HS-5 (cell line): Measurements from ENCODE around the gene SP3.

Source experiments
- DNase-seq: peaks from one replicate; pipeline ENCODE4 v3.0.0-alpha.2; 2012; ENCODE audit warnings: low read depth

The SP3 gene

DNA sequence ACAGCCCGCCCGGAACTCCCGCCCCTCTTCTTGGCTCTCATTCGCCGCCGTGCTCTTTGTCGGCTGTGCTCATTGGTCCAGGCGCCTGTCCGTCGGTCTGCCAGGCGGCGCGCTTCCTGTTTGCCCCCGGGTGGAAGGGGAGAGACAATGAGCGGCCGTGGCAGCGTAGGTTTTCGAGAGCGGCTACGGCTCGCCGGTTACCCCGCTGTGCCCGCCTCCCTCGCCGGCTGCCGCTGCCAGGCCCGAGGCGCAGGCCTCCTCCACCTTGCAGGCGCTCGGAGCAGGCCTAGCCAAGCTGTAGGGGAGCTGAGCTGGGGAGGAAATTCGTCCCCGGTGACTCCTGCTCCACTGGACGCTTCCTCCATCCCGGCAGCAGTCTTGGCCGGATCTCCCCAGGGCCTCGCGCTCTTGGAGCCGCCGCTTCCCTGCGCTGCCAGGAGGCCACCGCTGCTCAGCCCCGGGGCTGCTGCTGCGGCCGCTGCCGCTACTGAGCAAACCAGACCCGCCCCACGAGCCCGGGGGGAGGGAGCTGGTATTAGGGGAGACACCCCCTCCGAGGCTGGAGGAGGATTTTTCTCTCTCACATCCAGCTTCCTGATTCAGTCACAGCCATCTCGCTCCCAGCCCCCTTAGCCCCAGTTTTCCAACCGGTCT is at the start of gene SP3:
TSS of gene SP3 (minus strand) at position 2 of the 654 bp plus-strand sequence. CDS start 202 bp downstream, outside the sequence.
- DNase-seq, result peak; percentile 91

DNA sequence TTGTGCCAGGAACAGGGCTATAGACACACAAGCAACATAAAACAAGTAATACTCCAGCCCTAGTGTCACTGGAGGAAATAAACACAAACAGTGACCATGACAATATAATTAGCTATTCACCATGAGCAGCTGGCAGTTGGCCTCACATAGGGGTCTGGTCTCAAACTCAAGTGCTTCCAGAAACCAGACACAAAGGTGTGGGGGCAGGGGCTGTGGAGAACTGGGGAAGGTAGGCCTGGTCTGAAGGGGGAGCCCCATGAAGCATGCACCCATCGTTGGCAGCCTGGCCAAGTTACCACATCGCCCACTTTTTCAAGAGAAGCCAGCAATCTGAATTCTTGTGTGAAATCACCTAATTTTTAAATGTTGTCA is 49.5 kb upstream of the SP3 start:
- no peak for DNase-seq

DNA sequence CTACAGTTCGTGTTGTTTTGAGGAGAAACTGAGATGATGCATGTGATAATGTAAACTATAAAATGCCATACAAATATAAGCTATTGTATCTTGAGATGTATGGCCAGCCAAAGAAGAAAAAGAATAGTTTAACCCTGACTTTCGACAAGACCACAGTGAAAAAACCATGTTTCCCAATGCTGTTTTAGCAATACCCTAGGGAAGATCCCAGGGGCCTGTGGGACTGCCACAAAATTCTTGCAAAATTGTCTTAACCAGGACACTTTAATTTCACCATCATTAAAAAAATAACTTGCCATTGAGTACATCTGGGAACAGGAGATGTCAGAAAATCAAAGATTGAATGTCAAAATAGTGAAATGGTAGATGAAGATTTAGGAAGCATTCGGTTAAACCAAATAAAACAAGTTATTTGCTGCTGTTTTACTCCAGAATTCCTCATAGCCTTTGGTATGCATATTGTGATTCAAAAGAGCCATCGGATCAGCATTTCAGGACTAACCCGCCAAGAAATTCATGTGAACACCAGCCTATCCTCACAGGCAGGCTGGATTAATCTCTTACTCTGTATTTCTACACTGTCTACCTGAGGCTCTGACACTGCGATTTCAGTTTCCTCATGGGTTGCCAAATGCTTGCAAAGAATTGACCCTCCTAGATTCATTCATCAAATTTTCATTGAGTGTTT is 49.0 kb upstream of the SP3 start:
- DNase-seq, result no peak

DNA sequence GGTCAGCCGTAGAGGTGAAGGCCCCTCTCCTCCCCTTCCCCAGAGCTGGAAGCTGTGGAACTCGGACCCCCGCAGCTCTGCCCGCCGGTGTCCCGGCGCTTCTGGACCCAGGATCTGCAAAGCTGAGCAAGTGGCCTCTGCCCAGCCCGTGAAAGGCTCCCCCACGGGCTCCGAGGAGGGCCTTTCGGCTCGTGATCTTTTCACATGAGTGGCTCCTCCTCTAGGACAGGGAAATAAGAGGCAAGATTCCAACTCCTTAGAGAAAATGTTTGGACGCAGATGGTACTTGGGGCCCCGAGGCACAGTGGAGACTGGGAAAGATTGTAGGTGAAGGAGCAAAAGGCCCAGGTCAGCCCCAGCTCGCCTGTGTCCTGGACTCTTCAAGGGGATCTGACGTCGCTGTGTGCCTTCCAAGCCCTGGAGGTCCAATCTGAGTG is 48.2 kb upstream of the SP3 start:
- DNase-seq, result no peak

DNA sequence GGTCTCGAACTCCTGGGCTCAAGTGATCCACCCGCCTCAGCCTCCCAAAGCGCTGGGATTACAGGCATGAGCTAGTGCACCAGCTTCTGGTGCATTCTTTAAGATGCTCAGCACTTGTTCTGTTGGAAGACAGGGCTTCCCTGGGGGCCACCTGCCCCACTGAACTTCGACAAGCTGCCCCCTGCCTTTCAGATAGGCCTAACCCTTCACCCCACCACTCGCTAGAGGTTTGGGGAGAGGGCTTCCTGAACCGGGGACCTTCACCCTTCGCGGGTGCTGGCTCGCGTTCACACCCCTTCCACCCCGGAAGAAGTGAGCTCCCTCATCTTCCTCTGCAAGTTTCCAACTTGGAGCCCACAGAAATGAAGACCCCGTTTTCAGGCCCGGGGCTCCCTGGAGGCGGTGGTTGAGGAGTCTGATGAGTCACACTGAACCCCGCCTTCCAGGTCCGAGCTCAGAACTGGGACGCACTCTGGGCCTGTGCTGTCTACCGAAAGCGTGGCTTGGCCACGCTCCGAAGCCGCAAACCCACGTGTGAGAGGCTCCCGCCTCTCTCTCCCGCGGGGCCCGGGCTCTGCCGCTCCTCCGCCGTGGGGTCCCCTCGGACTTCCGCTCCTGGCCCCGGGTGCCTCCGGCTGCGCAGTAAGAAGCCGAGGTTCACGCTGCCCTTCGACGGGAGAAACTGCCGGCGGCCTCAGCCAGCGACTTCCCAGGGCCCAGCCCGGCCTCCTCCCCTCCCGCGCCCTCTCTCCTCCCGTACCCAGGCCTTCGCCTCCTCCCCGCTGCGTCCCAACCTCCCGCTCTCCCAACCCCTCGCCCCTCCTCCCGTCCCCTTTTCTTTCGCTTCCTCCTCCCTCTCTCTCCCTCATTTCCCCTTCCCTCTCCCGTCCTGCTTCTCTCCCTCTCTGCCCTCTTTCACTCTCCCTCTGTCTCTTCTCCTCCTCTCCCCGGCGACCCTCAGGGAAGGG is 47.5 kb upstream of the SP3 start:
- no peak for DNase-seq

DNA sequence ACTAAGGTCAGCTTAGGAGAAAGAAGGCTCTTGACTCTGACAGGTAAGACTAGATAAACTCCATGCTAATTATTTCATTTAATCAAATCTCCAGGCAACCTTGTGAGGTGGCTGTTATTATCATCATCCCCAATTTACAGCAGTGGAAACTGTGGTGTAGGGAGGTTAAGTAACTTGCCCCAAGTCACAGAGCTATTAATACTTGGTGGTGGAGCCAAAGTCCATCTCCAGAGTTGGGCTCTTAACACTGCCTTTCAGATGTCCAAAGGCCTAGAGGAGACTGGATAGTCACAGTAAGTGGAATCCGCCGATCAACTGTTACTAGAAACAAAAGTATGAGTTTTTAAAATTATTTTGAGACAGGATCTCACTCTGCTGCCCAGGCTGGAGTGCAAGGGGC is 46.6 kb upstream of the SP3 start:
- no peak for DNase-seq

DNA sequence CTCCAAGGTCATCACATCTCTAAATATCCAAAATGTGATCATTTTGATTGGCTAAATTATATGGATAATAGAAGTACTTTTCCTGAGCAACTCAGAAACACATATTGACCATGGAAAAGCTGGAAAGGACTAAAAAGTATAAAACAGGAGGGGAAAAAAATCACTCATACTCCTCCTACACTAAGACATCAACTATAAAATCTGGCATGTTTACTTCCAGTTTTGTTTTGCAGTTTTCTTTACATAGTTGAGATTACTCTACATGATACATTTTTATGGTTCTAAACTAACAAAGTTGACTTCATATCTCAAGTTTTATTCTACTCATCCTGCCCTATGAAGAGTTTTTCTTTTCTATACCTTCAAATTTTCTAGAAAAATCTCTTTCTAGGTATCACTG is 46.0 kb upstream of the SP3 start:
- no peak for DNase-seq

DNA sequence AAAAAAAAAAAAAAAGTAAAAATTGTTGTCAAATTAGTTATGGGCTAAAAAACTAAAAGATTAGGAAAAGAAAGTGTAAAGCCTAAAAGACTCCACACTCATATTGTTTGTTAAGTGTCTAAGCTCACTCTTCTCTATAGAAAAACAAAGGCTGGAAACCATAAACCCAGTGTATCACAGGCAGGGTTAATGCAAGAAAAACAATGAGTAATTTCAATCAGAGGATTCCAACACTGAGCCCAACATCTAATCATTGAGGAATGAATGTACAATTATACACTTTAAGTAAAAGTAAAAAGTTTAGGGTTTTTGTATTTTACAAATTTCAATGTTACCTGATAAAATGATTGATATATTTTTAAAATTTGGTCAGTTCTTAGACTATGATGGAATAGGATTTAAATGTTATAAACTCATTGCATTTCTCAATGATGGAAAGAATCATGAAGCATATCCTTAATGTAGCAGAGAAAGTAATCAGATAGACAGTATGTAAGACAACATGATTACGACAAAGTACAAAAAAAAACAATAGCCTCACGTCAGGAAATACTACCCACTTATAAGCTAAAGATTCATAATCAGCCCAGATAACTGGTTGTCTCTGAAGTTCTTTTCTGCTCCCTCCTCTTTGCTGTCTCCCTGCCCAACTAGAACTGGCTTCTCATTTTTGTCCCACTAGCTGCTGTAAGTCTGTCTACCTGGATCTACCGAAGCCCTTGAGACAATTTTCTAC is 44.5 kb upstream of the SP3 start:
- DNase-seq, result no peak

DNA sequence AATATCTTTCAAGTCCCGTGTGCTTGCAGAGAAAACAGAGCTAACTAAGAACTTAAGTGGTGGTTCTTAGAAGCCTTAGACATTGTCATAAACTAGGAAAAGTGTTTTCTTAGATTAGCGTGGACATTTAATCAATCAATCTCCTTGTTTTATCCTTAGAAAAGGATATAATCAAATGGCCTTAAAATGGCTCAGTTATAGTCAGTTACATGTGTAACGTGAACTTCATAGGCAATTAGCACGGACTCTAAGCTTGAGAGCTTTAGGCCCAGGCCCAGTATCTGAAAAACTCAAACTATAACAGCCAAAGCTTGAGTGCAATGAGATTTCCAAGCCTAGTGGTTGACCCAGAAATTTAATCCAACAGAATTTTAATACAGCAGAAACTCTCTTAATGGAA is 43.5 kb upstream of the SP3 start:
- no peak for DNase-seq

DNA sequence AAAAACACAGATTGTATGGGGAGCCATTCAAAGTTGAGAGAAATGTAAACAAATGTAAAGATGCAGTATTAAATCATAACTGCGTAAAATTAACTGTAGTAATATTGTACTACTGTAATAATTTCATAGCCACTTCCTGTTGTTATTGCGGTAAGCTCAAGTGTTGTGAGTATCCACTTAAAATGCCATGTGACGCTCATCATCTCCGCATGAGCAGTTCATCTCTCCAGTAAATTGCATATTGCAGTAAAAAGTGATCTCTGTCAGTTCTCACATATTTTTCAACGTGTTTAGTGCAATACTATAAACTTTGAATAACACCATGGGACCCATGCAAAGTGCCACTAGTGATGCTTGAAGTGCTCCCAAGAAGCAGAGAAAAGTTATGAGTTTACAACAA is 41.8 kb upstream of the SP3 start:
- no peak for DNase-seq

DNA sequence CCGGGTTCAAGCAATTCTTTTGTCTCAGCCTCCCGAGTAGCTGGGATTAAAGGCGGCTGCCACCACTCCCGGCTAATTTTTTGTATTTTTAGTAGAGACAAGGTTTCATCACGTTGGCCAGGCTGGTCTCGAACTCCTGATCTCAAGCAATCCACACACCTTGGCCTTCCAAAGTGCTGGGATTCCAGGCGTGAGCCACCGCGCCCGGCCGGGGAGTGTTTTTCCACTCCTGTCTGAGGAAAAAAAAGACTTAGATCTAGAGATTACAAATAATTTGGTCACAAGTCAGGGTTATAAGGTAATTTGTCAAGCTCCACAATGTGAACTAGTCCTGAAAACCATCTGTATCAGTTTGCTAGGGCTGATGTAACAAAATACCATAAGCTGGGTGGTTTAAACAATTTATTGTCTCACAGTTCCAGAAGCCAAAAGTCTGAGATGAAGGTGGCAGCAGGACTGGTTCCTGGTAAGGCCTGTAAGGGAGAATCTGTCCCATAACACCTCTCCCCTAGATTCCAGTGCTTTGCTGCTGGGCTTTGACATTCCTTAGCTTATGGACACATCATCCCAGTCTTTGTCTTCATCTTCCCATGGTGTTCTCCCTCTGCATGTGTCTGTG is 40.7 kb upstream of the SP3 start:
- no peak for DNase-seq

DNA sequence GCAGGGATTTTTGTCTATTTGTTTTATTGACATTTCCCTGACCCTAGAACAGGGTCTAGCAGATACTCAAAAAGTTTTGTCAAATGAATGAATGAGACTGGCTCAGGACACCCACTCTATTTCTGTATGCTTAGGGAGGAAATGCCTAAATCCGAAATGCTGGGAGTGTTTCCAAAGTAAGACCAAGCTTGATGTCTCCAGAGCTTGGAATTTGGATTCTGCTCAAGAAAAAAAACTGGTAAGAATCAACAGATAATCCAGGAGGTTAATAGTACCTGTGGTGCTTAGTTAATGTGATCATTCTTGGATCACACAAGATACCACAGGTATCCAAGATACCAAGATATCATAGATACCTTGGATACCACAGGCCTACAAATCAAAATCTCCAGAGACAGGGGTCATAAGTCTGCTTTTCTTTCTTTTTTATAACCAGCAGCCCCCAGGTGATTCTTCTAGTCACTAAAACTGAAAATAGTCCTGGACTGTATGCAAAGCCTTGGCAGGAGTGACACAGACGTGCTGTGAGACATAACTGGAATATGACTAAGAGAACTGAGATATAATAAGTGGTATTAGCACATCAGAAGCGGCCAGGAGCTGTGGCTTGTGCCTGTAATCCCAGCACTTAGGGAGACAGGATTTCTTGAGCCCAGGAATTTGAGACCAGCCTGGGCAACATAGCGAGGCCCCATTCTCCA is 39.9 kb upstream of the SP3 start:
- DNase-seq, result peak; percentile 56

DNA sequence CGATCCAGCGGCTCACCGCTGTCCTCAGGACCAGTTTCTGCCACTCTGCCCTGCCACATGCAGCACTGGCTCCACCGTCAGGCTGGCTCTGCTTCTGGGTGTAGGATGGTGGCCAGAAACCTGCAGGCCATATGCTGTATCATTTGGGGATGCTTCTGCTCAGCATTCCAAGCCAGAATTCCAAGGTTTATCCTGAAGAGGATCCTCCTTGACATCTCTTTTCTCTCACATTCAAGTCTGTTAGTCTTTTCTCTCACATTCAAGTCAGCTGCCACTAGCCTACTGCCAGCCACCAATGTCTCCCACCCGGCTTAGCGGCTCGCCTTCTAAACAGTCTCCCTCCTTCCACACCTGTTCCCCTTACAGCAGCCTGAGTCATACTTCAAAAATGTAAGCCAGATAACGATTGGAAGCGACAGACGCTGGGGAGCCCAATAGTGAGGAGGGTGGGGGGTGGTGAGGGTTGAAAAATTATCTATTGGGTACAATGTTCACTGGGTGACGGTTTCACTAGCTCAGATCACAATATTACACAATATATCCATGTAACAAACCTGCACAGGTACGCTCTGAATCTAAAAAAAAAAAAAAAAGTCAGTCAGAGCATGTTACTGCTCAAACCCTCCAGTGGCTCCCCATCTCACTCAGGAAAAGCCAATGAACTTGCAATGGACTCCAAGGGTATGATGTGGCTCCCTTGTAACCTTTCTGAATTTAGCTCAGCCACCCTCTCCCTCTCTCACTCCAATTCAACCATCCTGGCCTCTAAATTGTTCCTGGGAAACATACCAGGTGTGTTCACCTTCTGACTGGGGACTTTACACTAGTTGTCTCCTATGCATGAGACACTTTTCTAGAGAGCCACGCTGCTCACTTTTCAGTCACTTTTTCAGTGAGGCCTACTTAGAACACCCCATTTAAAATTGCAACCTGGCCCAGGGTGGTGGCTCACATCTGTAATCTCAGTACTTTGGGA is 38.8 kb upstream of the SP3 start:
- no peak for DNase-seq

DNA sequence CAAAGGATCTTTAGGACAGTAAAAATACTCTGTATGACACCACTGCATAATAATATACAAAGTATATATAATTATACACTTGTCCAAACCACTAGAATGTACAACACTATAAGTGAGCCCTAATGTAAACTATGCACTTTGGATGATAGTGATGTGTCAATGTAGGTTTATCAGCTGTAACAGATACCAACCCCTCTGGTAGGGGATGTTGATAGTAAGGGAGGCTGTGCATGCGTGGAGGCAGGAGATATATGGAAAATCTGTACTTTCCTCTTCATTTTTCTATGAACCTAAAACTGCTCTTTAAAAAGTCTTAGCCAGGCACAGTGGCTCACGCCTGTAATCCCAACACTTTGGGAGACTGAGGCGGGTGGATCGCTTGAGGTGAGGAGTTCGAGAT is 37.5 kb upstream of the SP3 start:
- DNase-seq, result no peak

DNA sequence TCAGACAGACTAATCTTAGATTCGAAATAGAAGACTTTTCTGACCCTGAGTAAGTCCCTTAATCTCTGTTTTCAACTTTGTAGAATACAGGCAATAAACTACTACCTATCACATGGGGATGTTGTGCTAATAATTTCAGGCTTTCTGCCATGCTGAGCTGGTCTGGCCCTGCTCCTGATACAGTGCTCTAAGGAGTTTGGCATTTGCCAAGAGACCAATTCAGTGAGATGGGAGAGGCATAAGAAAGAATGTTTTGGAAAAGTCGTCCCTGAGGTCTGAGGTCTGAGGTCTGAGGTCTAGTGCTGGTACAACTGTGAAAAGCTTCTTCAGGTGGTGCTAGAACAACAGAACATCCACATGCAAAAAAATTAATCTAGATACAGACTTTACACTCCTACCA is 35.9 kb upstream of the SP3 start:
- DNase-seq, result no peak

DNA sequence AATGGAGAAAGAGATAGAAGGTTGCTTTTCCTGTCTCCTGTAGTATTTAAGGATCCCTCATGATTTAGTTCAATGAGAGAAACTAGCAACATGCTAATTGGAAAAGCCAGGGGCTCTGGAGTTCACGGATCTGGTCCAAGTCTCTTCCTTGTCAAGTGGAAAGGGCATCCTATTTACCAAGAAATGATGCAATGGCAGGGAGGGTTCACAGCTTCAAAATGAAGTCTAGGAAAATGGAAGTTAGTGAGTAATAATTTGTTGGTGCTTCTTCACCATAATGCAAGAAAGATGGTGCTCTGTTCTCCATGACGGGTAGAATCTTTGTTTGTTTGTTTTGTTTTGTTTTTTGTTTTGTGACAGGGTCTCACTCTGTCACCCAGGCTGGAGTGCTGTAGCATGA is 34.6 kb upstream of the SP3 start:
- no peak for DNase-seq

DNA sequence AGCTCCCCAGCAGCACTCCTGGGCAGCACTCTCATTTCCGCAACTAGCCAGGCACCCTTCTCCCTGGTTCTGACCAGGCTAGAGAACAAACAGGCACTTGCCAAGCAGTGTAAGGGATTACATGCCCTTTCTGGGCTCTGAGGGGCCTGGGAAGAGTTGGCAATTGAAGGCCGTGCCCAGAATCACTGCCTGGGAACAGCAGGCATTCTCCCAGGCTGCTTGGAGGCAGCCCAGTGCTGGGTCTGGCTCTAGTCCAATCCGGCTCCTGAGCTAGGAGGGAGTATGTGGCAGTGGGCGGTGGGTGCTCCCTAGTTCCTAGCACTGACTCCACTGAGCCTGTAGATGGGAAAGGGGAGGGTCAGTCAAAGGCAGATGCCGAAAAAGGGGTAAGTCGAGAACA is 34.1 kb upstream of the SP3 start:
- no peak for DNase-seq

DNA sequence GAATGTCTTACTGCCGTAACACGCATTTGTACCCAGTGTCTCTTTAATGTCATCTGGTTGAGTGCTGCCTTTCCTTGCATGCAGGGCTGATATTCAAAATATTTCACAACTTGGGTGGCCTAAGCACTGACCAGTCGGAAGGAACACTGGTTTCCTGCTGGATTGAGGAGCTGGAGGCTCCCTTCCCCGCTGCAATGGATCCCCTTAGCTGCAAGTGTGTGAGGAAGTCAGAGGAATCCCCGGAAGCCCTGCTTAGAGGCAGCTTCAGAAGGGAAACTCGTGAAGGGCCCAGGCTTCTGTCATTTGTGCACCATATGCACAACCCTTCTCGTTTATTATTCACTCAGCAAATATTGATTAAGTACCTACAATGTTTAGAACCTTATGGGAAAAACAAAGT is 33.2 kb upstream of the SP3 start:
- DNase-seq, result no peak

DNA sequence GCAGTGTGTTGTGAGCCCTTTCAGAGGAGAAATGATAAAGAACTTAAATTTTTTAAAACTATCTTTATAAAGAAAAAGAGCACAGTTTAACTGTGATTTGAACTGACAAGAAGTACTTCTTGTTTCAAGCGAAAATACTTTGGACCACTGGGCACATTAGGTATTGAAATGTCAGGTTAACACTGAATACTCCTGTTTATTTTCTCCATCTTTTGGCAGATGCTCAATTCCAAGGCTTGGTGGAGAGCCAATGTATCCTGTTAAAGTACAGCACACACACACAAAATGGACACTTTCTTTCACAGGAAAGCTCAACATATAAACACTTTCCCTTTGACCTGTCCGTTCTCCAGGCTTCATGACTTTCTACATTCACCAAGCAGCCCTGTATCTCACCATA is 32.6 kb upstream of the SP3 start:
- DNase-seq, result no peak

DNA sequence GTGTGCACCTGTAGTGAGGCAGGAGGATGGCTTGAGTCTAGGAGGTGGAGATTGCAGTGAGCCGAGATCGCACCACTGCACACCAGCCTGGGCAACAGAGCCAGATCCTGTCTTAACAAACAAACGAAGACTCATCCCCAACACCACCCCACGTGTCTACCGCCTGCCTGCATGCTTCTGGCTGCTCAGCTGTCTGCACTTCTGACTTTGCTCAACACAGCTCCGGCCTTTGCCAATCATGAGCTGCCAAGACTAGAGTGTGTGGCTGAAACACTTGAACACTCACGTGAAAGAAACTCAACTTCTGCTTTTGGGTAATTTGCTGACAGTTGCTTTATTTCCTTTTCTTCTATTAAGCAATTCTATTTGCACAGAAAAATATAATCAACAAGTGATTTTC is 32.1 kb upstream of the SP3 start:
- no peak for DNase-seq
